K562 (cell line): Measurements from ENCODE around the gene P2RX1. TPM values are rescaled to one million over a fixed set of nuclear protein-coding genes. Genes with fewer than 3 reads are reported as not detected.
A peak's percentile ranks its signal among the peaks of the same experiment; 100 is the strongest.

Experiments
- ARID1B ChIP-seq: fragments of 450-650 bp; IDR thresholded peaks from 2 replicates; pipeline ENCODE4 v1.6.1; 2016; ENCODE audit warnings: antibody characterized with exemption, mild to moderate bottlenecking, inconsistent platforms
- ARNT ChIP-seq, 2 experiments: fragments of 450-650 bp; IDR thresholded peaks; 2 replicates each; pipeline ENCODE4 v1.6.1; 2016; ENCODE audit warnings: mild to moderate bottlenecking in 1 of 2
- HDGF ChIP-seq: fragments of 450-650 bp; IDR thresholded peaks from 2 replicates; pipeline ENCODE4 v1.6.1; 2016
- HMGN3 ChIP-seq: IDR thresholded peaks from 2 replicates; pipeline ENCODE4 v1.6.1; 2011; ENCODE audit warnings: borderline replicate concordance, low read depth, mild to moderate bottlenecking, mixed read lengths, low read length; ENCODE audit not compliant: insufficient read length; ENCODE audit errors: extremely low read depth
- polyA plus RNA-seq, 8 experiments: library from polyadenylated mRNA; depleted of rRNA in 4 of 8; stranded (reverse) in 5 of 8; unstranded in 3 of 8; fragments of >200 nt; fragmentation: Nextera tagmentation in 2 of 8; fragmentation: Illumina TruSeq in 1 of 8; extraction: Ambion mirVana in 2 of 8; extraction: Trizol in 1 of 8; gene quantifications; 2 replicates each; pipeline versions ENCODE4 v1.2.1 to v1.2.3, GENCODE V29; 2011 to 2014; ENCODE audit warnings: inconsistent platforms in 1 of 8, missing spikeins in 1 of 8
- total RNA-seq, 7 experiments: library from RNA; depleted of rRNA in 6 of 7; stranded (reverse); fragments of >200 nt in 6 of 7; fragmentation: Illumina TruSeq in 2 of 7; extraction: Trizol in 2 of 7; gene quantifications; 2 replicates each; pipeline versions ENCODE4 v1.2.1 to v1.2.3, GENCODE V29; 2011 to 2021; ENCODE audit warnings: low replicate concordance in 1 of 7
- TF ChIP-seq, protein P1 (sequence below): fragments of 450-650 bp; formaldehyde crosslinking; IDR thresholded peaks from 2 replicates; pipeline ENCODE4 v1.4.0; 2020; ENCODE audit warnings: mild to moderate bottlenecking, moderate library complexity
- TF ChIP-seq, protein P2 (sequence below): sonication (generic); formaldehyde crosslinking; IDR thresholded peaks from 2 replicates; pipeline ENCODE4 v1.8.1; 2023; ENCODE audit warnings: mild to moderate bottlenecking, missing genetic modification reagents
- TF ChIP-seq, protein P3 (sequence below): sonication (generic); formaldehyde crosslinking; IDR thresholded peaks from 2 replicates; pipeline ENCODE4 v1.8.0; 2022; ENCODE audit warnings: mild to moderate bottlenecking, missing genetic modification reagents
- TF ChIP-seq, protein P4 (sequence below): fragments of 450-650 bp; formaldehyde crosslinking; IDR thresholded peaks from 2 replicates; pipeline ENCODE4 v1.4.0; 2022; ENCODE audit warnings: missing genetic modification characterization

P2RX1 gene
- total and polyA plus RNA-seq, 9 of the 15 experiments (the other 6 are each of a cell fraction or from before 2014, with no cell fraction given): 0.27 to 20.3 (median 10.3) TPM

DNA sequence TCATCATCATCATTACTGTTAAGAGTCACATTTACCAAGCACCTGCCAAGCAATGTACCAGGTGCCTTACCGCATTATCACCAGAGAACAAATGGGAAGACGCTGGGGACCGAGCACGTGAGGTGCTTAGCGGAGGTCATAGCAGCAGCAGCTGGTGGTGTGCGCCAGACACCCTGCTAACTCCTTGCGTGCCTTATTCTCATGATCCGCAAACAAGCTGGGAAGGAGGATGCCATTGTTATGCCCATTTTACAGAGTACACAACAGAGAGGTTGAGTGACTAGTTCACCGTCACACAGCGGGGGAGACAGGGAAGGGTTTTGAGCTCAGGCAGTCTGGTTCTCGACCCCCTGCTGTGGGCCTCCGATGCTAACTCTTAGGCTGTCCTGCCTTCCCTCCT is 40.7 kb upstream of the P2RX1 start (continued):
- TF ChIP-seq, protein P1, sequence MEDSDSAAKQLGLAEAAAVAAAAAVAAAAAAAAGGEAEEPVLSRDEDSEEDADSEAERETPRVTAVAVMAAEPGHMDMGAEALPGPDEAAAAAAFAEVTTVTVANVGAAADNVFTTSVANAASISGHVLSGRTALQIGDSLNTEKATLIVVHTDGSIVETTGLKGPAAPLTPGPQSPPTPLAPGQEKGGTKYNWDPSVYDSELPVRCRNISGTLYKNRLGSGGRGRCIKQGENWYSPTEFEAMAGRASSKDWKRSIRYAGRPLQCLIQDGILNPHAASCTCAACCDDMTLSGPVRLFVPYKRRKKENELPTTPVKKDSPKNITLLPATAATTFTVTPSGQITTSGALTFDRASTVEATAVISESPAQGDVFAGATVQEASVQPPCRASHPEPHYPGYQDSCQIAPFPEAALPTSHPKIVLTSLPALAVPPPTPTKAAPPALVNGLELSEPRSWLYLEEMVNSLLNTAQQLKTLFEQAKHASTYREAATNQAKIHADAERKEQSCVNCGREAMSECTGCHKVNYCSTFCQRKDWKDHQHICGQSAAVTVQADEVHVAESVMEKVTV: no peak
- no peak for TF ChIP-seq ARID1B
- no peak for TF ChIP-seq ARNT (IDR thresholded peaks at IDR 0.05)
- TF ChIP-seq, protein P2, sequence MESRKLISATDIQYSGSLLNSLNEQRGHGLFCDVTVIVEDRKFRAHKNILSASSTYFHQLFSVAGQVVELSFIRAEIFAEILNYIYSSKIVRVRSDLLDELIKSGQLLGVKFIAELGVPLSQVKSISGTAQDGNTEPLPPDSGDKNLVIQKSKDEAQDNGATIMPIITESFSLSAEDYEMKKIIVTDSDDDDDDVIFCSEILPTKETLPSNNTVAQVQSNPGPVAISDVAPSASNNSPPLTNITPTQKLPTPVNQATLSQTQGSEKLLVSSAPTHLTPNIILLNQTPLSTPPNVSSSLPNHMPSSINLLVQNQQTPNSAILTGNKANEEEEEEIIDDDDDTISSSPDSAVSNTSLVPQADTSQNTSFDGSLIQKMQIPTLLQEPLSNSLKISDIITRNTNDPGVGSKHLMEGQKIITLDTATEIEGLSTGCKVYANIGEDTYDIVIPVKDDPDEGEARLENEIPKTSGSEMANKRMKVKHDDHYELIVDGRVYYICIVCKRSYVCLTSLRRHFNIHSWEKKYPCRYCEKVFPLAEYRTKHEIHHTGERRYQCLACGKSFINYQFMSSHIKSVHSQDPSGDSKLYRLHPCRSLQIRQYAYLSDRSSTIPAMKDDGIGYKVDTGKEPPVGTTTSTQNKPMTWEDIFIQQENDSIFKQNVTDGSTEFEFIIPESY (CRISPR knock-in tag): peak; percentile 91
- 0 out of 2 replicates have a peak, but pooled peaks have one; percentile 50 for TF ChIP-seq HDGF
- TF ChIP-seq, protein P3, sequence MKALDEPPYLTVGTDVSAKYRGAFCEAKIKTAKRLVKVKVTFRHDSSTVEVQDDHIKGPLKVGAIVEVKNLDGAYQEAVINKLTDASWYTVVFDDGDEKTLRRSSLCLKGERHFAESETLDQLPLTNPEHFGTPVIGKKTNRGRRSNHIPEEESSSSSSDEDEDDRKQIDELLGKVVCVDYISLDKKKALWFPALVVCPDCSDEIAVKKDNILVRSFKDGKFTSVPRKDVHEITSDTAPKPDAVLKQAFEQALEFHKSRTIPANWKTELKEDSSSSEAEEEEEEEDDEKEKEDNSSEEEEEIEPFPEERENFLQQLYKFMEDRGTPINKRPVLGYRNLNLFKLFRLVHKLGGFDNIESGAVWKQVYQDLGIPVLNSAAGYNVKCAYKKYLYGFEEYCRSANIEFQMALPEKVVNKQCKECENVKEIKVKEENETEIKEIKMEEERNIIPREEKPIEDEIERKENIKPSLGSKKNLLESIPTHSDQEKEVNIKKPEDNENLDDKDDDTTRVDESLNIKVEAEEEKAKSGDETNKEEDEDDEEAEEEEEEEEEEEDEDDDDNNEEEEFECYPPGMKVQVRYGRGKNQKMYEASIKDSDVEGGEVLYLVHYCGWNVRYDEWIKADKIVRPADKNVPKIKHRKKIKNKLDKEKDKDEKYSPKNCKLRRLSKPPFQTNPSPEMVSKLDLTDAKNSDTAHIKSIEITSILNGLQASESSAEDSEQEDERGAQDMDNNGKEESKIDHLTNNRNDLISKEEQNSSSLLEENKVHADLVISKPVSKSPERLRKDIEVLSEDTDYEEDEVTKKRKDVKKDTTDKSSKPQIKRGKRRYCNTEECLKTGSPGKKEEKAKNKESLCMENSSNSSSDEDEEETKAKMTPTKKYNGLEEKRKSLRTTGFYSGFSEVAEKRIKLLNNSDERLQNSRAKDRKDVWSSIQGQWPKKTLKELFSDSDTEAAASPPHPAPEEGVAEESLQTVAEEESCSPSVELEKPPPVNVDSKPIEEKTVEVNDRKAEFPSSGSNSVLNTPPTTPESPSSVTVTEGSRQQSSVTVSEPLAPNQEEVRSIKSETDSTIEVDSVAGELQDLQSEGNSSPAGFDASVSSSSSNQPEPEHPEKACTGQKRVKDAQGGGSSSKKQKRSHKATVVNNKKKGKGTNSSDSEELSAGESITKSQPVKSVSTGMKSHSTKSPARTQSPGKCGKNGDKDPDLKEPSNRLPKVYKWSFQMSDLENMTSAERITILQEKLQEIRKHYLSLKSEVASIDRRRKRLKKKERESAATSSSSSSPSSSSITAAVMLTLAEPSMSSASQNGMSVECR (CRISPR knock-in tag): 0 out of 2 replicates have a peak, but pooled peaks have one; percentile 27
- TF ChIP-seq HMGN3: no peak
- TF ChIP-seq, protein P4, sequence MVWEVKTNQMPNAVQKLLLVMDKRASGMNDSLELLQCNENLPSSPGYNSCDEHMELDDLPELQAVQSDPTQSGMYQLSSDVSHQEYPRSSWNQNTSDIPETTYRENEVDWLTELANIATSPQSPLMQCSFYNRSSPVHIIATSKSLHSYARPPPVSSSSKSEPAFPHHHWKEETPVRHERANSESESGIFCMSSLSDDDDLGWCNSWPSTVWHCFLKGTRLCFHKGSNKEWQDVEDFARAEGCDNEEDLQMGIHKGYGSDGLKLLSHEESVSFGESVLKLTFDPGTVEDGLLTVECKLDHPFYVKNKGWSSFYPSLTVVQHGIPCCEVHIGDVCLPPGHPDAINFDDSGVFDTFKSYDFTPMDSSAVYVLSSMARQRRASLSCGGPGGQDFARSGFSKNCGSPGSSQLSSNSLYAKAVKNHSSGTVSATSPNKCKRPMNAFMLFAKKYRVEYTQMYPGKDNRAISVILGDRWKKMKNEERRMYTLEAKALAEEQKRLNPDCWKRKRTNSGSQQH (CRISPR knock-in tag): 0 out of 2 replicates have a peak, but pooled peaks have one; percentile 24
